ENCODE measurements around the gene COL25A1. TPM values are rescaled to one million over a fixed set of nuclear protein-coding genes. Genes with fewer than 3 reads are reported as not detected.
"Not testable (repeated sequence)": the region's sequence is repeated elsewhere in the genome, so short reads cannot be mapped to it uniquely, and the experiment has no call there.

Gene COL25A1
- total RNA-seq, 1 donor = 0.27 TPM

- H3K4me3 ChIP-seq (ENCODE audit: low read depth, low read length) = no peak overlapping the region
- no peak for DNase-seq (ENCODE audit: low read depth)
Measured at GRCh38 chr4:108946237-108946636, 356.2 kb downstream of the COL25A1 start.

GRCh38 chr4:108943976-108944591 lies 358.4 kb downstream of the COL25A1 start:
- DNase-seq (ENCODE audit: low read depth) = peak; percentile 3
- H3K4me3 ChIP-seq (ENCODE audit: low read depth, low read length) = no peak overlapping the region
- TF ChIP-seq CTCF (IDR thresholded peaks at IDR 0.05; ENCODE audit: insufficient read depth, low read length) = no peak

More at GRCh38 chr4:108946237-108946636, 356.2 kb downstream of the COL25A1 start:
- TF ChIP-seq CTCF (IDR thresholded peaks at IDR 0.05; ENCODE audit: insufficient read depth, low read length) = no peak

- DNase-seq (ENCODE audit: low read depth) = no peak
- H3K4me3 ChIP-seq (ENCODE audit: low read depth, low read length) = no peak overlapping the region
- TF ChIP-seq CTCF (IDR thresholded peaks at IDR 0.05; ENCODE audit: insufficient read depth, low read length) = no peak
Measured at GRCh38 chr4:108943371-108943770, 359.1 kb downstream of the COL25A1 start.

GRCh38 chr4:108941904-108942430 lies 360.5 kb downstream of the COL25A1 start:
- no peak for DNase-seq (ENCODE audit: low read depth)
- TF ChIP-seq CTCF (IDR thresholded peaks at IDR 0.05; ENCODE audit: insufficient read depth, low read length) = no peak
- no peak overlapping the region for H3K4me3 ChIP-seq (ENCODE audit: low read depth, low read length)

GRCh38 chr4:108940634-108941033 lies 361.8 kb downstream of the COL25A1 start:
- TF ChIP-seq CTCF (IDR thresholded peaks at IDR 0.05; ENCODE audit: insufficient read depth, low read length) = no peak
- H3K4me3 ChIP-seq (ENCODE audit: low read depth, low read length) = no peak overlapping the region
- no peak for DNase-seq (ENCODE audit: low read depth)

GRCh38 chr4:108940149-108940548 lies 362.3 kb downstream of the COL25A1 start:
- no peak overlapping the region for H3K4me3 ChIP-seq (ENCODE audit: low read depth, low read length)
- no peak for DNase-seq (ENCODE audit: low read depth)
- TF ChIP-seq CTCF (IDR thresholded peaks at IDR 0.05; ENCODE audit: insufficient read depth, low read length) = no peak

DNA sequence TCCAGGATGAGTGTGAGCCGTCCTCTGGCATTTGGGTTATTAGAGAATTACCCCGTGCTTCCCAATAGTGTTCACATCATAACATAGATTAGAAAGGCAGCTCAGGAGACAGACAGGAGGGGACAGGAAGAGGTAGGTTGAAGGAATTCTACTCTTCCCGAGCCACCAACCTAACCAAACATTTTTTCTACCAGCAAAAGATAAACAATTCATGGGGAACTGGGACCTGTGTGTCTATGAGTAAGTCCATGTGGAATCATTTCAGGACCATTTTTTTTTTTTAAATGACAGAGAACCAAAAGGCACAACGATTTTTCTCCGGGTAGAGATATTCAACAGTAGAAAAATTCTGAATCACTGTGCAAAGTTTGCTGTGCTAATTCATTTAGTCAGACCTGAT lies 365.4 kb downstream of the COL25A1 start:
- TF ChIP-seq CTCF (IDR thresholded peaks at IDR 0.05; ENCODE audit: insufficient read depth, low read length) = no peak
- H3K4me3 ChIP-seq (ENCODE audit: low read depth, low read length) = no peak overlapping the region
- DNase-seq (ENCODE audit: low read depth) = no peak

- not testable (repeated sequence) for DNase-seq (ENCODE audit: low read depth); H3K4me3 ChIP-seq (ENCODE audit: low read depth, low read length)
Measured at GRCh38 chr4:108933925-108934324, 368.5 kb downstream of the COL25A1 start.
